B cell (primary cell): ENCODE data around the gene KRTAP20-1. TPM values are rescaled to one million over a fixed set of nuclear protein-coding genes. Genes with fewer than 3 reads are reported as not detected.

ENCODE experiments used
- ATAC-seq: fragments of 200-7000 bp; cut with Tn5 transposase; one replicate; pipeline ENCODE4 v1.10.0; 2021; ENCODE audit warnings: low read depth, mild to moderate bottlenecking, moderate number of reproducible peaks, moderate library complexity
- CTCF ChIA-PET: fragments of 350-600 bp; sonication (Branson Sonifier 250); formaldehyde crosslinking; loops from one replicate; lab custom pipeline; 2021; ENCODE audit warnings: antibody characterized with exemption, inconsistent platforms; lab: Charles Lee
- POLR2A ChIA-PET: fragments of 350-600 bp; sonication (Branson Sonifier 250); formaldehyde crosslinking; loops from one replicate; lab custom pipeline; 2021; ENCODE audit warnings: antibody characterized with exemption; lab: Charles Lee
- DNase-seq: peaks from one replicate; pipeline ENCODE4 v3.0.0; 2013
- H2AFZ ChIP-seq: 2 replicates; pipeline ENCODE4 v1.6.1; 2012; ENCODE audit warnings: mild to moderate bottlenecking, low read depth, low read length; ENCODE audit not compliant: insufficient read depth, poor library complexity, severe bottlenecking
- H3K27ac ChIP-seq, 2 donors: 1 replicate in 1 of 2; 2 replicates in 1 of 2; pipeline ENCODE4 v1.5.1; 2012 to 2013; ENCODE audit warnings: low read length in 2 of 2, mild to moderate bottlenecking in 2 of 2, moderate library complexity in 1 of 2
- H3K27me3 ChIP-seq, 4 experiments: fragments of 200-600 bp in 1 of 4; sonication (generic) in 1 of 4; replicated peaks in 1 of 4; 1 replicate in 2 of 4; 2 replicates in 2 of 4; pipeline versions ENCODE4 v1.6.1 to v1.7.0; 2013 to 2016; ENCODE audit warnings: low read length in 3 of 4, mild to moderate bottlenecking in 2 of 4, mixed read lengths in 1 of 4, moderate library complexity in 1 of 4; ENCODE audit not compliant: insufficient read depth in 4 of 4, control insufficient read depth in 3 of 4; ENCODE audit errors: control extremely low read depth in 1 of 4
- H3K36me3 ChIP-seq, 2 experiments: replicated peaks in 1 of 2; 1 replicate in 1 of 2; 2 replicates in 1 of 2; pipeline versions ENCODE4 v1.6.1 to v1.7.1; 2013; ENCODE audit warnings: low read length in 1 of 2; ENCODE audit not compliant: insufficient read depth in 2 of 2, control insufficient read depth in 1 of 2; ENCODE audit errors: control extremely low read depth in 1 of 2, extremely low read depth in 1 of 2
- H3K4me1 ChIP-seq, 2 donors: fragments of 200-600 bp in 1 of 2; sonication (generic) in 1 of 2; 1 replicate in 1 of 2; 2 replicates in 1 of 2; pipeline versions ENCODE4 v1.5.1 to v1.6.1; 2013 to 2017; ENCODE audit warnings: low read length in 2 of 2; ENCODE audit not compliant: control insufficient read depth in 2 of 2, insufficient read depth in 2 of 2
- H3K4me2 ChIP-seq: replicated peaks from 2 replicates; pipeline ENCODE3; 2012; ENCODE audit warnings: mild to moderate bottlenecking, low read depth, low read length; ENCODE audit not compliant: poor library complexity, severe bottlenecking
- H3K4me3 ChIP-seq, 5 experiments: fragments of 200-600 bp in 1 of 5; sonication (generic) in 1 of 5; 1 replicate in 3 of 5; 2 replicates in 2 of 5; pipeline versions ENCODE4 v1.5.1 to v1.7.0; 2011 to 2016; ENCODE audit warnings: low read length in 4 of 5, mild to moderate bottlenecking in 4 of 5, low read depth in 2 of 5, control low read depth in 1 of 5, moderate library complexity in 1 of 5; ENCODE audit not compliant: insufficient read depth in 1 of 5; ENCODE audit errors: control extremely low read depth in 1 of 5, extremely low read depth in 1 of 5
- H3K79me2 ChIP-seq: fragments of 200-600 bp; sonication (generic); one replicate; pipeline ENCODE4 v1.6.0; 2016; ENCODE audit warnings: low read length; ENCODE audit not compliant: control insufficient read depth, insufficient read depth
- H3K9ac ChIP-seq: fragments of 200-600 bp; sonication (generic); 2 replicates; pipeline ENCODE4 v1.6.1; 2017; ENCODE audit warnings: mild to moderate bottlenecking, low read length, moderate library complexity
- H3K9me3 ChIP-seq, 3 donors: one replicate each; pipeline versions ENCODE4 v1.6.1 to v1.7.1; 2013; ENCODE audit warnings: low read length in 2 of 3; ENCODE audit not compliant: control insufficient read depth in 2 of 3, insufficient read depth in 1 of 3; ENCODE audit errors: control extremely low read depth in 1 of 3
- H4K20me1 ChIP-seq: 2 replicates; pipeline ENCODE4 v1.6.0; 2012; ENCODE audit warnings: mild to moderate bottlenecking, low read length; ENCODE audit not compliant: insufficient read depth, control insufficient read depth, poor library complexity, severe bottlenecking
- H3K27ac Mint-ChIP-seq: one replicate; pipeline ENCODE4 v1.8.0; 2021; ENCODE audit warnings: mixed read lengths
- H3K27me3 Mint-ChIP-seq: one replicate; pipeline ENCODE4 v1.8.0; 2021; ENCODE audit warnings: mixed read lengths
- H3K4me1 Mint-ChIP-seq: one replicate; pipeline ENCODE4 v1.8.0; 2021; ENCODE audit warnings: mixed read lengths
- H3K4me3 Mint-ChIP-seq: one replicate; pipeline ENCODE4 v1.8.0; 2021; ENCODE audit warnings: mixed read lengths
- H3K9me3 Mint-ChIP-seq: one replicate; pipeline ENCODE4 v1.8.0; 2022; ENCODE audit warnings: mixed read lengths; ENCODE audit not compliant: insufficient read depth
- EZH2 ChIP-seq: IDR thresholded peaks from 2 replicates; pipeline ENCODE4 v1.6.1; 2012; ENCODE audit warnings: borderline replicate concordance, low read depth, mild to moderate bottlenecking, moderate library complexity, low read length; ENCODE audit not compliant: insufficient read depth, poor library complexity, severe bottlenecking
- WGBS: methylation state at CpG from one replicate; pipeline ENCODE4 v1.1.5; 2013; ENCODE audit warnings: missing lambda C conversion rate; ENCODE audit not compliant: insufficient coverage; 5-methylcytosine and 5-hydroxymethylcytosine counted together
- intact Hi-C: fragments of 100-400 bp; cut with micrococcal nuclease; formaldehyde crosslinking; loops from one replicate; pipeline ENCODE4 v1.10.0; 2022
- polyA plus RNA-seq: library from polyadenylated mRNA; depleted of rRNA; stranded (reverse); fragments of >200 nt; gene quantifications from 2 replicates; pipeline ENCODE4 v1.2.3, GENCODE V29; 2012
- total RNA-seq, 2 donors: library from RNA; stranded (reverse); fragments of 120-200 nt in 1 of 2; gene quantifications; 1 replicate in 1 of 2; 2 replicates in 1 of 2; pipeline versions ENCODE4 v1.2.3 to v1.2.4, GENCODE V29; 2013 to 2022
- TF ChIP-seq, protein P1 (sequence below): fragments of 200-600 bp; IDR thresholded peaks from one replicate; pipeline ENCODE4 v1.8.0; 2022; ENCODE audit warnings: antibody characterized with exemption, mild to moderate bottlenecking

KRTAP20-1 gene
- total and polyA plus RNA-seq, 2 donors (not counting 1 experiment from before 2014, with no cell fraction given): not detected

DNA sequence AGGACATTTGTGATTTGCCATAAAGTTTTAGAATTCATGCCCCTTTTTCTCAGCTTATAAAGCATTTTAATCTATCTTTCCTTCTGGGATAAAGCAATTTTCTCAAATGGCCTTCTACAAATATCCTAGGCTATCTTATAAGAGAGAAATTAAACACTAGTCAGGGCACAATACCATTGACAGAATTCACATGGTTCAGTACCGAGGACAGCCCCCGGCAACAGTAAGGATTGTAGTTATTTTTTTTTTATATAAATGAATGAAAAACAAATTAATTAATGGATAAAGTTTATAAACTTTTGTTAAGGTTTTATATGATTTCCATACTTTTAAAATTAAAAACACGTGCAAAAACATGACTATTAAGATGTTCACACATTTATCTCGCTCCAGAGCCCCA is 11.9 kb downstream of the KRTAP20-1 start:
- Histone ChIP-seq H3K4me2 (no peak overlapping the region), H3K27ac (no peak overlapping the region), H4K20me1 (no peaks in the 10 kb centered on the region), H3K4me3 (no peak overlapping the region), H3K36me3 (no peaks in the 10 kb centered on the region), H3K9ac (no peak overlapping the region), H3K4me1 (no peaks in the 10 kb centered on the region), H3K79me2 (no peaks in the 10 kb centered on the region), H2AFZ (no peak overlapping the region), H3K27me3 (no peaks in the 10 kb centered on the region), H3K9me3 (peaks cover 2 to 13% (median 2%) of the 10 kb centered on the region in 3 donors)
- H3K9me3 Mint-ChIP-seq: peaks cover 7% of the 10 kb centered on the region
- no peak overlapping the region for H3K4me3 Mint-ChIP-seq
- WGBS: no CpG with 5 or more reads among the region's 4 CpGs
- H3K27ac Mint-ChIP-seq: no peak overlapping the region
- DNase-seq (no peak), ATAC-seq (no peak)
- ChIA-PET POLR2A (no interaction called here), CTCF (no interaction called here)
- TF ChIP-seq, protein P1, sequence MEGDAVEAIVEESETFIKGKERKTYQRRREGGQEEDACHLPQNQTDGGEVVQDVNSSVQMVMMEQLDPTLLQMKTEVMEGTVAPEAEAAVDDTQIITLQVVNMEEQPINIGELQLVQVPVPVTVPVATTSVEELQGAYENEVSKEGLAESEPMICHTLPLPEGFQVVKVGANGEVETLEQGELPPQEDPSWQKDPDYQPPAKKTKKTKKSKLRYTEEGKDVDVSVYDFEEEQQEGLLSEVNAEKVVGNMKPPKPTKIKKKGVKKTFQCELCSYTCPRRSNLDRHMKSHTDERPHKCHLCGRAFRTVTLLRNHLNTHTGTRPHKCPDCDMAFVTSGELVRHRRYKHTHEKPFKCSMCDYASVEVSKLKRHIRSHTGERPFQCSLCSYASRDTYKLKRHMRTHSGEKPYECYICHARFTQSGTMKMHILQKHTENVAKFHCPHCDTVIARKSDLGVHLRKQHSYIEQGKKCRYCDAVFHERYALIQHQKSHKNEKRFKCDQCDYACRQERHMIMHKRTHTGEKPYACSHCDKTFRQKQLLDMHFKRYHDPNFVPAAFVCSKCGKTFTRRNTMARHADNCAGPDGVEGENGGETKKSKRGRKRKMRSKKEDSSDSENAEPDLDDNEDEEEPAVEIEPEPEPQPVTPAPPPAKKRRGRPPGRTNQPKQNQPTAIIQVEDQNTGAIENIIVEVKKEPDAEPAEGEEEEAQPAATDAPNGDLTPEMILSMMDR: no peak
- H3K4me1 Mint-ChIP-seq: no peaks in the 10 kb centered on the region
- intact Hi-C loops: no loop called here
- H3K27me3 Mint-ChIP-seq: no peaks in the 10 kb centered on the region

DNA sequence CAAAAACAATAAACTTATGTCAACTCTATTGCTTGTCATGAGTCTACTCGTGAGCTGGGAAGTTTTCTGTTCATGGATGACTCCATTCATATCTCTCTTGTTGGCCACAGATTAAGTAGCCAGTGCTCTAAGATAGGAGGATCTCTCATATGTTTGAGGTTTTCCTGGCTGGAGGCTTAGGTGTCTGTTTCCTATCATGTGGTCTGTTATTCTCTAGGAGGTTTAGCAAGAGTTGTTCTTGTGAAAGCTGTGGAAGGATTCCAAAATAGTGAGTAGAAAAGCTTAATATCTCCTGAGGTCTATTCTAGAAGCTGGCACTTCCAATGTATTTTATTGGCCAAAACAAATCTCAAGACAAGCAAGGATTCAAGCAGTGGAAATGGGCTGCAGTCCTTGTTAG is 13.0 kb downstream of the KRTAP20-1 start:
- peaks cover 7% of the 10 kb centered on the region for H3K9me3 Mint-ChIP-seq
- no peaks in the 10 kb centered on the region for H3K27me3 Mint-ChIP-seq
- TF ChIP-seq, protein P1: no peak
- TF ChIP-seq EZH2: no peak
- H3K4me3 Mint-ChIP-seq: no peak overlapping the region
- no peak overlapping the region for H3K4me3 ChIP-seq
- no peaks in the 10 kb centered on the region for H3K27me3 ChIP-seq
- no peak overlapping the region for H3K4me2 ChIP-seq
- H3K9ac ChIP-seq: no peak overlapping the region
- H3K79me2 ChIP-seq: no peaks in the 10 kb centered on the region
- POLR2A ChIA-PET: no interaction called here
- CTCF ChIA-PET: no interaction called here
- H3K4me1 ChIP-seq: no peaks in the 10 kb centered on the region
- H3K9me3 ChIP-seq: peaks cover 0 to 6% (median 2%) of the 10 kb centered on the region in 3 donors
- H3K27ac Mint-ChIP-seq: no peak overlapping the region
- H3K36me3 ChIP-seq: no peaks in the 10 kb centered on the region
- DNase-seq: no peak
- 67% methylated on average over 1 of the region's 1 CpG for WGBS
- no peak overlapping the region for H3K27ac ChIP-seq
- H4K20me1 ChIP-seq: no peaks in the 10 kb centered on the region
- no peak overlapping the region for H2AFZ ChIP-seq
- no peak for ATAC-seq
- intact Hi-C loops: no loop called here
- no peaks in the 10 kb centered on the region for H3K4me1 Mint-ChIP-seq
